Measurements from ENCODE around the gene IRAK1.

IRAK1 gene

DNA sequence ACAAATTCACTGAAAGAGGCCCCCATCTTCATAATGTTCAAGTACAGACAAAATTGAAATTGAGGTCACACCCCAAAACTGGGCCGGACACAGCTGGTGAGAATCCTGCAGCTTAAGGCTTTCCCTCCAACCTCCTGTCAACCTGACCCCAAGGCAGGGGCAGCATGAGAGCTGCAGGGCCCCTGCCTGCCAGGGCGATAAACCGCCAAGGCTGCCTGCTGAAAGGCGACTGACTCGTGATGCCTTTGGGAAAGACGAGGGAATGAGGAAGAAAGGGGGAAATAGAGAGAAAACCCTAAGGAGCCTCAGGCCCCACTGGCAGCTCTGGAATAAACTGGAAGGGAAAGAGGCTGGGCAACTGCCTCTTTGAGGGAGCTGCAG lies 7.3 kb upstream of the IRAK1 start:
- no peak overlapping the region for H3K4me3 ChIP-seq (replicated peaks; ENCODE audit: low read depth, low read length)
- DNase-seq (ENCODE audit: low read depth) = no peak
- TF ChIP-seq, protein P1, sequence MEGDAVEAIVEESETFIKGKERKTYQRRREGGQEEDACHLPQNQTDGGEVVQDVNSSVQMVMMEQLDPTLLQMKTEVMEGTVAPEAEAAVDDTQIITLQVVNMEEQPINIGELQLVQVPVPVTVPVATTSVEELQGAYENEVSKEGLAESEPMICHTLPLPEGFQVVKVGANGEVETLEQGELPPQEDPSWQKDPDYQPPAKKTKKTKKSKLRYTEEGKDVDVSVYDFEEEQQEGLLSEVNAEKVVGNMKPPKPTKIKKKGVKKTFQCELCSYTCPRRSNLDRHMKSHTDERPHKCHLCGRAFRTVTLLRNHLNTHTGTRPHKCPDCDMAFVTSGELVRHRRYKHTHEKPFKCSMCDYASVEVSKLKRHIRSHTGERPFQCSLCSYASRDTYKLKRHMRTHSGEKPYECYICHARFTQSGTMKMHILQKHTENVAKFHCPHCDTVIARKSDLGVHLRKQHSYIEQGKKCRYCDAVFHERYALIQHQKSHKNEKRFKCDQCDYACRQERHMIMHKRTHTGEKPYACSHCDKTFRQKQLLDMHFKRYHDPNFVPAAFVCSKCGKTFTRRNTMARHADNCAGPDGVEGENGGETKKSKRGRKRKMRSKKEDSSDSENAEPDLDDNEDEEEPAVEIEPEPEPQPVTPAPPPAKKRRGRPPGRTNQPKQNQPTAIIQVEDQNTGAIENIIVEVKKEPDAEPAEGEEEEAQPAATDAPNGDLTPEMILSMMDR (IDR thresholded peaks at IDR 0.05; ENCODE audit: low read length, missing control alignments) = no peak

- H3K4me3 ChIP-seq (replicated peaks; ENCODE audit: low read depth, low read length) = no peak overlapping the region
- no peak for DNase-seq (ENCODE audit: low read depth)
- TF ChIP-seq, protein P1 (IDR thresholded peaks at IDR 0.05; ENCODE audit: low read length, missing control alignments) = no peak
Measured at GRCh38 chrX:154026136-154027021, 6.7 kb upstream of the IRAK1 start.

- no peak overlapping the region for H3K4me3 ChIP-seq (replicated peaks; ENCODE audit: low read depth, low read length)
- TF ChIP-seq, protein P1 (IDR thresholded peaks at IDR 0.05; ENCODE audit: low read length, missing control alignments) = no peak
- no peak for DNase-seq (ENCODE audit: low read depth)
Measured at GRCh38 chrX:154025230-154025629, 5.5 kb upstream of the IRAK1 start.

- no peak for DNase-seq (ENCODE audit: low read depth)
- TF ChIP-seq, protein P1 (IDR thresholded peaks at IDR 0.05; ENCODE audit: low read length, missing control alignments) = no peak
- H3K4me3 ChIP-seq (replicated peaks; ENCODE audit: low read depth, low read length) = no peak overlapping the region
Measured at GRCh38 chrX:154024271-154024670, 4.6 kb upstream of the IRAK1 start.

DNA sequence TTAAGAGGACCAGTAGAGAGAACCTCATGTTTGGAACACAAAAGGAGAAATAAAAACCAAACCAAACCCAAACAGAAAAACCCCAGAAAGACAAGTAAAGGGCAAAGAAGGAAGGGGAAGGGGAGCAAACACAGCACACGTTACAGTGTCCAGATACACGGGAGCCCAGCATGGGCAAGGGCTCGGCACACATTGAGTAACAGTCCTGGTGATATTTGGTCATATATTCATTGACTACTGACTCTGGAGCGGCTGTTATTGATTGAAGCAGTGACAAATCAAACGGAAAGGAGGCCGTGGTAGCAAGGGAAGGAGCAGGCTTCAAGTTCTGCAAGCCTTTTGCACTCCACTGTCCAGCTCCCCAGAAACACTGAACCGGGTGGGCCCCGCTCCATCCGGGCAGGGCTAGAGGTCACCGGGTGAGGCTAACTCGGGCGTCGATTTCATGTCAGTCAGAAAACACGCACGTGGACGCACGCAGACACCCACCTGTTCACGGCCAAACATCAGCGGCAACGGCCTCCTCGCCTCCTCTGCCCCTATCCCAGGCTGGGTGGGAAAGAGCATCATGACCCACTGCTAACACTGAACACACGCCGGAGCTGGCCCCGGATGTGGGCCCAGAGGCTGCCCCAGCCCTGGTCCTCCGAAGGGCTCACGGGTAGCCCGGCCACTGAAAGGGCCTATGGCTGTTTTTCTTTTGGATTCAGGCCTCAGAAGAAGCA lies 3.7 kb upstream of the IRAK1 start:
- no peak for DNase-seq (ENCODE audit: low read depth)
- H3K4me3 ChIP-seq (replicated peaks; ENCODE audit: low read depth, low read length) = no peak overlapping the region
- TF ChIP-seq, protein P1 (IDR thresholded peaks at IDR 0.05; ENCODE audit: low read length, missing control alignments) = no peak

GRCh38 chrX:154022108-154022507 lies 2.4 kb upstream of the IRAK1 start:
- DNase-seq (ENCODE audit: low read depth) = no peak
- TF ChIP-seq, protein P1 (IDR thresholded peaks at IDR 0.05; ENCODE audit: low read length, missing control alignments) = no peak
- H3K4me3 ChIP-seq (replicated peaks; ENCODE audit: low read depth, low read length) = no peak overlapping the region

All from fibroblast of pulmonary artery (primary cell).